Measurements from ENCODE around the gene C12orf57. TPM values are rescaled to one million over a fixed set of nuclear protein-coding genes. Genes with fewer than 3 reads are reported as not detected.

Gene C12orf57
- total and polyA plus RNA-seq, 9 of the 15 experiments (the other 6 are each of a cell fraction or from before 2014, with no cell fraction given) = 26.7 to 191 (median 107) TPM

DNA sequence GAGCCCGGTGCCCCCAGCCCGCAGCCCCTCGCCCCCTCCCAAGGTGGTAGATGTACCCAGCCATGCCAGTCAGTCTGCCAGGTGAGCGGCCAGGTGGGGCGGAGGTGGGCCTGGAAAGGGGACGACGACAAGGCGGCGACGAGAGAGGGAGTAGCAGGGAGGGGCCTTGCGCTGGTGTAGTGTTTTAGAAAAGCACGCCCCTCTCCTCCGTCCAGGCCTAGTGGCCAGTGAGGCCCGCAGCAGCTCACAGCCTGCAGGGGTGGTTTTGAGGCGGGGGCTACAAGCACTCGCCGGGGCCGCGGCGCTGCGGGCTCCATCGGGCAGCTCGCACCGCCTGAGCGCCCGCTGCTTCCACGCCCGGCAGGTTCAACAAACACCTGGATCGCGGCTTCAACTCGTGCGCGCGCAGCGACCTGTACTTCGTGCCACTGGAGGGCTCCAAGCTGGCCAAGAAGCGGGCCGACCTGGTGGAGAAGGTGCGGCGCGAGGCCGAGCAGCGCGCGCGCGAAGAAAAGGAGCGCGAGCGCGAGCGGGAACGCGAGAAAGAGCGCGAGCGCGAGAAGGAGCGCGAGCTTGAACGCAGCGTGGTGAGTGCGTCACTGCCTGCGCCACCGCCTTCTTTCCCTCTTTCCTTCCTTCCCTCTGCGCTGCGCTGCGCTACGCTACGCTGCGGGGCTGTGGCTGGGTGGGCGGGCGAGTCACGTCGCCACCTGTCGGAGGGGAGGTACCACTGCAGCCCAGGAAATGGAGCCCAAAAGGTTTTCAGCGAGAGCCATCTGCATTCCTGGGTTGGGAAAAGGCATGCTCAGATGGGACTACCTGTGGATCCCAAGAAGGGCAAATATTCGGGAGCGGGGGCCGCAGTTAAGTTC is 6.1 kb upstream of the C12orf57 start (continued):
- no peak for TF ChIP-seq BRF1 (IDR thresholded peaks at IDR 0.05; ENCODE audit: borderline replicate concordance, extremely low read depth, insufficient read length)
- TF ChIP-seq, protein P1, sequence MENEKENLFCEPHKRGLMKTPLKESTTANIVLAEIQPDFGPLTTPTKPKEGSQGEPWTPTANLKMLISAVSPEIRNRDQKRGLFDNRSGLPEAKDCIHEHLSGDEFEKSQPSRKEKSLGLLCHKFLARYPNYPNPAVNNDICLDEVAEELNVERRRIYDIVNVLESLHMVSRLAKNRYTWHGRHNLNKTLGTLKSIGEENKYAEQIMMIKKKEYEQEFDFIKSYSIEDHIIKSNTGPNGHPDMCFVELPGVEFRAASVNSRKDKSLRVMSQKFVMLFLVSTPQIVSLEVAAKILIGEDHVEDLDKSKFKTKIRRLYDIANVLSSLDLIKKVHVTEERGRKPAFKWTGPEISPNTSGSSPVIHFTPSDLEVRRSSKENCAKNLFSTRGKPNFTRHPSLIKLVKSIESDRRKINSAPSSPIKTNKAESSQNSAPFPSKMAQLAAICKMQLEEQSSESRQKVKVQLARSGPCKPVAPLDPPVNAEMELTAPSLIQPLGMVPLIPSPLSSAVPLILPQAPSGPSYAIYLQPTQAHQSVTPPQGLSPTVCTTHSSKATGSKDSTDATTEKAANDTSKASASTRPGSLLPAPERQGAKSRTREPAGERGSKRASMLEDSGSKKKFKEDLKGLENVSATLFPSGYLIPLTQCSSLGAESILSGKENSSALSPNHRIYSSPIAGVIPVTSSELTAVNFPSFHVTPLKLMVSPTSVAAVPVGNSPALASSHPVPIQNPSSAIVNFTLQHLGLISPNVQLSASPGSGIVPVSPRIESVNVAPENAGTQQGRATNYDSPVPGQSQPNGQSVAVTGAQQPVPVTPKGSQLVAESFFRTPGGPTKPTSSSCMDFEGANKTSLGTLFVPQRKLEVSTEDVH (IDR thresholded peaks at IDR 0.05; ENCODE audit: low read depth, partially characterized antibody) = peak; percentile 78
- TF ChIP-seq, protein P2, sequence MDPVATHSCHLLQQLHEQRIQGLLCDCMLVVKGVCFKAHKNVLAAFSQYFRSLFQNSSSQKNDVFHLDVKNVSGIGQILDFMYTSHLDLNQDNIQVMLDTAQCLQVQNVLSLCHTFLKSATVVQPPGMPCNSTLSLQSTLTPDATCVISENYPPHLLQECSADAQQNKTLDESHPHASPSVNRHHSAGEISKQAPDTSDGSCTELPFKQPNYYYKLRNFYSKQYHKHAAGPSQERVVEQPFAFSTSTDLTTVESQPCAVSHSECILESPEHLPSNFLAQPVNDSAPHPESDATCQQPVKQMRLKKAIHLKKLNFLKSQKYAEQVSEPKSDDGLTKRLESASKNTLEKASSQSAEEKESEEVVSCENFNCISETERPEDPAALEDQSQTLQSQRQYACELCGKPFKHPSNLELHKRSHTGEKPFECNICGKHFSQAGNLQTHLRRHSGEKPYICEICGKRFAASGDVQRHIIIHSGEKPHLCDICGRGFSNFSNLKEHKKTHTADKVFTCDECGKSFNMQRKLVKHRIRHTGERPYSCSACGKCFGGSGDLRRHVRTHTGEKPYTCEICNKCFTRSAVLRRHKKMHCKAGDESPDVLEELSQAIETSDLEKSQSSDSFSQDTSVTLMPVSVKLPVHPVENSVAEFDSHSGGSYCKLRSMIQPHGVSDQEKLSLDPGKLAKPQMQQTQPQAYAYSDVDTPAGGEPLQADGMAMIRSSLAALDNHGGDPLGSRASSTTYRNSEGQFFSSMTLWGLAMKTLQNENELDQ (CRISPR knock-in tag; IDR thresholded peaks at IDR 0.05; ENCODE audit: borderline replicate concordance) = no peak
- TF ChIP-seq, protein P3, sequence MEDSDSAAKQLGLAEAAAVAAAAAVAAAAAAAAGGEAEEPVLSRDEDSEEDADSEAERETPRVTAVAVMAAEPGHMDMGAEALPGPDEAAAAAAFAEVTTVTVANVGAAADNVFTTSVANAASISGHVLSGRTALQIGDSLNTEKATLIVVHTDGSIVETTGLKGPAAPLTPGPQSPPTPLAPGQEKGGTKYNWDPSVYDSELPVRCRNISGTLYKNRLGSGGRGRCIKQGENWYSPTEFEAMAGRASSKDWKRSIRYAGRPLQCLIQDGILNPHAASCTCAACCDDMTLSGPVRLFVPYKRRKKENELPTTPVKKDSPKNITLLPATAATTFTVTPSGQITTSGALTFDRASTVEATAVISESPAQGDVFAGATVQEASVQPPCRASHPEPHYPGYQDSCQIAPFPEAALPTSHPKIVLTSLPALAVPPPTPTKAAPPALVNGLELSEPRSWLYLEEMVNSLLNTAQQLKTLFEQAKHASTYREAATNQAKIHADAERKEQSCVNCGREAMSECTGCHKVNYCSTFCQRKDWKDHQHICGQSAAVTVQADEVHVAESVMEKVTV (CRISPR knock-in tag; IDR thresholded peaks at IDR 0.05) = peak; percentile 47; the same call in 1 of the 2 replicates
- TF ChIP-seq, protein P4, sequence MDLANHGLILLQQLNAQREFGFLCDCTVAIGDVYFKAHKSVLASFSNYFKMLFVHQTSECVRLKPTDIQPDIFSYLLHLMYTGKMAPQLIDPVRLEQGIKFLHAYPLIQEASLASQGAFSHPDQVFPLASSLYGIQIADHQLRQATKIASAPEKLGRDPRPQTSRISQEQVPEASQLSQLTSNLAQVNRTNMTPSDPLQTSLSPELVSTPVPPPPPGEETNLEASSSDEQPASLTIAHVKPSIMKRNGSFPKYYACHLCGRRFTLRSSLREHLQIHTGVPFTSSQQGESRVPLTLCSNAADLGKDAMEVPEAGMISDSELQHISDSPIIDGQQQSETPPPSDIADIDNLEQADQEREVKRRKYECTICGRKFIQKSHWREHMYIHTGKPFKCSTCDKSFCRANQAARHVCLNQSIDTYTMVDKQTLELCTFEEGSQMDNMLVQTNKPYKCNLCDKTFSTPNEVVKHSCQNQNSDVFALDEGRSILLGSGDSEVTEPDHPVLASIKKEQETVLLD (IDR thresholded peaks at IDR 0.05) = peak; percentile 75
- no peak; the same call in 1 of the 2 replicates for TF ChIP-seq STAT5A (IDR thresholded peaks at IDR 0.05; ENCODE audit: borderline replicate concordance, low read length)
- TF ChIP-seq, protein P5, sequence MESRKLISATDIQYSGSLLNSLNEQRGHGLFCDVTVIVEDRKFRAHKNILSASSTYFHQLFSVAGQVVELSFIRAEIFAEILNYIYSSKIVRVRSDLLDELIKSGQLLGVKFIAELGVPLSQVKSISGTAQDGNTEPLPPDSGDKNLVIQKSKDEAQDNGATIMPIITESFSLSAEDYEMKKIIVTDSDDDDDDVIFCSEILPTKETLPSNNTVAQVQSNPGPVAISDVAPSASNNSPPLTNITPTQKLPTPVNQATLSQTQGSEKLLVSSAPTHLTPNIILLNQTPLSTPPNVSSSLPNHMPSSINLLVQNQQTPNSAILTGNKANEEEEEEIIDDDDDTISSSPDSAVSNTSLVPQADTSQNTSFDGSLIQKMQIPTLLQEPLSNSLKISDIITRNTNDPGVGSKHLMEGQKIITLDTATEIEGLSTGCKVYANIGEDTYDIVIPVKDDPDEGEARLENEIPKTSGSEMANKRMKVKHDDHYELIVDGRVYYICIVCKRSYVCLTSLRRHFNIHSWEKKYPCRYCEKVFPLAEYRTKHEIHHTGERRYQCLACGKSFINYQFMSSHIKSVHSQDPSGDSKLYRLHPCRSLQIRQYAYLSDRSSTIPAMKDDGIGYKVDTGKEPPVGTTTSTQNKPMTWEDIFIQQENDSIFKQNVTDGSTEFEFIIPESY (CRISPR knock-in tag; IDR thresholded peaks at IDR 0.05) = peak; percentile 73
- no peak for TF ChIP-seq NR2C1 (IDR thresholded peaks at IDR 0.05)
- no peak for TF ChIP-seq NR2C1 (tag; IDR thresholded peaks at IDR 0.05)
- TF ChIP-seq, protein P6, sequence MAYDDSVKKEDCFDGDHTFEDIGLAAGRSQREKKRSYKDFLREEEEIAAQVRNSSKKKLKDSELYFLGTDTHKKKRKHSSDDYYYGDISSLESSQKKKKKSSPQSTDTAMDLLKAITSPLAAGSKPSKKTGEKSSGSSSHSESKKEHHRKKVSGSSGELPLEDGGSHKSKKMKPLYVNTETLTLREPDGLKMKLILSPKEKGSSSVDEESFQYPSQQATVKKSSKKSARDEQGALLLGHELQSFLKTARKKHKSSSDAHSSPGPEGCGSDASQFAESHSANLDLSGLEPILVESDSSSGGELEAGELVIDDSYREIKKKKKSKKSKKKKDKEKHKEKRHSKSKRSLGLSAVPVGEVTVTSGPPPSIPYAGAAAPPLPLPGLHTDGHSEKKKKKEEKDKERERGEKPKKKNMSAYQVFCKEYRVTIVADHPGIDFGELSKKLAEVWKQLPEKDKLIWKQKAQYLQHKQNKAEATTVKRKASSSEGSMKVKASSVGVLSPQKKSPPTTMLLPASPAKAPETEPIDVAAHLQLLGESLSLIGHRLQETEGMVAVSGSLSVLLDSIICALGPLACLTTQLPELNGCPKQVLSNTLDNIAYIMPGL (CRISPR knock-in tag; IDR thresholded peaks at IDR 0.05) = peak; percentile 38; the same call in 1 of the 2 replicates
- TF ChIP-seq ZNF408 (CRISPR knock-in tag; IDR thresholded peaks at IDR 0.05; ENCODE audit: low read depth) = no peak
- TF ChIP-seq TAF1 (IDR thresholded peaks at IDR 0.05; ENCODE audit: control insufficient read depth, extremely low read depth, insufficient read depth, low read length, severe bottlenecking) = peak; percentile 63
- TF ChIP-seq NR3C1 (CRISPR knock-in tag; IDR thresholded peaks at IDR 0.05) = no peak
